ENCODE data around the gene ZRANB2. TPM values are rescaled to one million over a fixed set of nuclear protein-coding genes. Genes with fewer than 3 reads are reported as not detected.

Gene ZRANB2
- polyA plus RNA-seq, 3 donors from 2014 or later: 17.0 to 53.8 (median 47.2) TPM

GRCh38 chr1:71033136-71033535 lies 47.7 kb downstream of the ZRANB2 start:
- Mint-ChIP-seq H3K9me3 (no peaks in the 10 kb centered on the region), H3K4me3 (no peak overlapping the region), H3K4me1 (no peaks in the 10 kb centered on the region), H3K27me3 (ENCODE audit: low read depth in 3 of 3) (peaks cover 0 to 13% (median 1%) of the 10 kb centered on the region in 3 donors), H3K36me3 (no peaks in the 10 kb centered on the region), H3K27ac (no peak overlapping the region)
- DNase-seq: no peak

DNA sequence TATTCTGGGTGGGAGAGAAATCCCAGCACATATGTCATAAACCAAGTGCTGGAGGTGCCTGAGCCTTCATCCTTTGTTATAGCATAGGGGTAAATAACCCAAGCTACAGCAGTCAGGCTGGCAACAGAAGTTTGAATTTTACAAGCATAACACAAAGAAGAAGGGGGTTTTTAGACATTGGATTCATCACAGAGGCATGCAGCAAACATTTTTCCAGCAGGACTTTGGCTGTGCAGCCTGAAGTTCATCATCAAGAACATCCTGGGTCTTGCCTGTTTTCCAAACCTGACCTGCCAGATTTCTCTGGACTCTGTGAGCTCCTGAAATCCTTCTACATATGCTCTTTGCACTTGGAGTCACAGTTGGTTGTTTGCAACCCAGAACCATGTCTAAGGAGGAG lies 49.4 kb downstream of the ZRANB2 start:
- Mint-ChIP-seq H3K27me3 (ENCODE audit: low read depth in 3 of 3) (peaks cover 1 to 13% (median 2%) of the 10 kb centered on the region in 3 donors), H3K27ac (no peak overlapping the region), H3K36me3 (no peaks in the 10 kb centered on the region), H3K4me1 (no peaks in the 10 kb centered on the region), H3K9me3 (no peaks in the 10 kb centered on the region), H3K4me3 (no peak overlapping the region)
- no peak for DNase-seq

- Mint-ChIP-seq H3K27me3 (ENCODE audit: low read depth in 3 of 3) (peaks cover 1 to 10% (median 2%) of the 10 kb centered on the region in 3 donors), H3K27ac (no peak overlapping the region), H3K36me3 (no peaks in the 10 kb centered on the region), H3K4me3 (no peak overlapping the region), H3K4me1 (no peaks in the 10 kb centered on the region), H3K9me3 (no peaks in the 10 kb centered on the region)
- no peak for DNase-seq
These were observed 50.8 kb downstream of the ZRANB2 start for GRCh38 chr1:71030026-71030425.

DNA sequence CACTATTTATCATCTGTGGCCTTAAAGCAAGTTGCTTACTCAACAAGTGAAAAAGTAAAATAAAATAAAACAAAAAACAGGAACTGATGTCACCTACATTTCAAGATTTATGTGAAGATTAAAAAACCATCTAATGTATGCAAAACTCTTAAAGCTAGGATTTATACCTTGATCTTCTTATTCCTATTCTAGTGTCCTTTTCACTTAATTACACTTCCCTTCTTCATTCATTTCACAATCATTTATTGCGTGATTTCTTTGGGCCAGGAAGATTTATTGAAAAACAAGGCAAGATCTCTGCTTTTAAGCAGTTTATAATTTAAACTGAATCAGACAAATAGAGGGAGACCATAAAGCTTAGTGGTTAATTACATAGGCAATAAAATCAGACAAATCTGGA lies 51.9 kb downstream of the ZRANB2 start:
- DNase-seq: no peak

GRCh38 chr1:71027991-71028390 lies 52.8 kb downstream of the ZRANB2 start:
- DNase-seq: no peak
- Mint-ChIP-seq H3K27ac (no peak overlapping the region), H3K4me3 (no peak overlapping the region), H3K4me1 (no peaks in the 10 kb centered on the region), H3K9me3 (no peaks in the 10 kb centered on the region), H3K27me3 (ENCODE audit: low read depth in 3 of 3) (peaks cover 1 to 10% (median 4%) of the 10 kb centered on the region in 3 donors), H3K36me3 (no peaks in the 10 kb centered on the region)

More for the DNA sequence above, 51.9 kb downstream of the ZRANB2 start:
- H3K27ac Mint-ChIP-seq: no peak overlapping the region
- no peaks in the 10 kb centered on the region for H3K36me3 Mint-ChIP-seq
- no peak overlapping the region for H3K4me3 Mint-ChIP-seq
- H3K4me1 Mint-ChIP-seq: no peaks in the 10 kb centered on the region
- H3K27me3 Mint-ChIP-seq (ENCODE audit: low read depth in 3 of 3): peaks cover 1 to 10% (median 4%) of the 10 kb centered on the region in 3 donors
- H3K9me3 Mint-ChIP-seq: no peaks in the 10 kb centered on the region

GRCh38 chr1:71026093-71026492 lies 54.7 kb downstream of the ZRANB2 start:
- Mint-ChIP-seq H3K4me1 (no peaks in the 10 kb centered on the region), H3K27ac (no peak overlapping the region), H3K4me3 (no peak overlapping the region), H3K9me3 (no peaks in the 10 kb centered on the region), H3K36me3 (no peaks in the 10 kb centered on the region), H3K27me3 (ENCODE audit: low read depth in 3 of 3) (peaks cover 1 to 8% (median 4%) of the 10 kb centered on the region in 3 donors)
- no peak for DNase-seq

- H3K27ac Mint-ChIP-seq: no peak overlapping the region
- no peak overlapping the region for H3K4me3 Mint-ChIP-seq
- peaks cover 1 to 6% (median 4%) of the 10 kb centered on the region in 3 donors for H3K27me3 Mint-ChIP-seq (ENCODE audit: low read depth in 3 of 3)
- H3K4me1 Mint-ChIP-seq: no peaks in the 10 kb centered on the region
- DNase-seq: no peak
- H3K9me3 Mint-ChIP-seq: no peaks in the 10 kb centered on the region
- H3K36me3 Mint-ChIP-seq: no peaks in the 10 kb centered on the region
These were observed 57.3 kb downstream of the ZRANB2 start for GRCh38 chr1:71023515-71023914.

DNA sequence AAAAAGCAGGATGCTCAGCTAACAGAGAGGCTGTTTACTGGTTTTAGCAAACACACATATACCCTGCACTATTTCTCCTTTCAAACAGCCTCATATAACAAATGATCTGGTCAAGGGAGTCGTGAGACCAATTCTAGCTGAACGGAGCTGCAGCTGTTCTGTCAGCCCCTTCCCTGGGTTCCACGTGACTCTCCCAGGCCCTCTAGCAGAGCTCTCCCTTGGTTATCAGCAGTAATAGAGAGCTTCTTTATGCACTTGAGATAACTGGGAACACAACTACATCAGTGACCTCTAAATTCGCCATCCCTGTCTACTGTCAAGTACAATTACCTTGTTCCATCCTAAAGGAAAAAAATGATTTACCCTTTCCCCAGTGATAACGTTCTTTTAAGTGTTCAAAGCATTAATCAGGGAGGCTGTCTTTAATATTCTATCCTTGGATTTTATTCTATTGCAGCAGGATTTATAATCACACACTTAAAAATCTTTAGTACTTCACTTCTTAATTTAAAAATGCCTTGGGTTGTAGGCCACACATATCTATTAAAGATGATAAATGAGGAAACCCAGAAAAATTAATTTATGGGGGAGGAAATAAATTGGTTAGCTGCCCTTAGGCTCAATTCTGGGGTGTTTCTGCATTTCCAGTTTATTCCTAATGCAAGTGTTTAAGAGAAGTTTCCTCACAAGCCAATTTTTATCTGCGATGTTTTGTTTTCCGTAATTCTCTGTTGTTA lies 61.4 kb downstream of the ZRANB2 start:
- no peak for DNase-seq
- Mint-ChIP-seq H3K4me1 (no peaks in the 10 kb centered on the region), H3K27me3 (ENCODE audit: low read depth in 3 of 3) (peaks cover 0 to 8% (median 2%) of the 10 kb centered on the region in 3 donors)

DNA sequence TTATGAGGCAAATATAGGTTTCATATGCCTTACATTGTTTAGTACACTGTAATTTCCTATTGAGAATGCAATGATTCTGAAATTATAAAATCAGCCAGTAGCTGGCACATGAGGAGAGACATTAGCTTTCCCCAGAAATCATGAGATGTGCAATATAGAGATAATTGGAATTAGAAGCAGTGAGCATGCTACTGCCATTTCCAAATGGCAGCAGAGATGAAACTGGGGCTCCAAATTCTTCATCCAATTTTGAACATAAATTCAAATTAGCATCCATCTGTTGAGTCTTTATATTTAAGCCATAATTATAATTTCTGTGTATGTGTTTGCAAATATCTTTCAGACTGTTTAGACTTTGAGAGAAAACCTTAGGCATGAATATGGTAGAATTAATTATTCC lies 62.0 kb downstream of the ZRANB2 start:
- H3K4me3 Mint-ChIP-seq: no peak overlapping the region
- peaks cover 0 to 8% (median 0%) of the 10 kb centered on the region in 3 donors for H3K27me3 Mint-ChIP-seq (ENCODE audit: low read depth in 3 of 3)
- no peak overlapping the region for H3K27ac Mint-ChIP-seq
- no peaks in the 10 kb centered on the region for H3K36me3 Mint-ChIP-seq
- H3K4me1 Mint-ChIP-seq: no peaks in the 10 kb centered on the region
- H3K9me3 Mint-ChIP-seq: peaks cover 0 to 2% (median 0%) of the 10 kb centered on the region in 6 donors
- DNase-seq: no peak

More for the DNA sequence above, 61.4 kb downstream of the ZRANB2 start:
- H3K4me3 Mint-ChIP-seq: no peak overlapping the region
- H3K27ac Mint-ChIP-seq: no peak overlapping the region
- H3K36me3 Mint-ChIP-seq: no peaks in the 10 kb centered on the region
- H3K9me3 Mint-ChIP-seq: peaks cover 0 to 2% (median 0%) of the 10 kb centered on the region in 6 donors

- Mint-ChIP-seq H3K27me3 (ENCODE audit: low read depth in 3 of 3) (peaks cover 0 to 8% (median 2%) of the 10 kb centered on the region in 3 donors), H3K9me3 (peaks cover 0 to 2% (median 0%) of the 10 kb centered on the region in 6 donors), H3K4me3 (no peak overlapping the region), H3K27ac (no peak overlapping the region), H3K36me3 (no peaks in the 10 kb centered on the region), H3K4me1 (no peaks in the 10 kb centered on the region)
- DNase-seq: no peak
These were observed 65.1 kb downstream of the ZRANB2 start for GRCh38 chr1:71015745-71016144.

DNA sequence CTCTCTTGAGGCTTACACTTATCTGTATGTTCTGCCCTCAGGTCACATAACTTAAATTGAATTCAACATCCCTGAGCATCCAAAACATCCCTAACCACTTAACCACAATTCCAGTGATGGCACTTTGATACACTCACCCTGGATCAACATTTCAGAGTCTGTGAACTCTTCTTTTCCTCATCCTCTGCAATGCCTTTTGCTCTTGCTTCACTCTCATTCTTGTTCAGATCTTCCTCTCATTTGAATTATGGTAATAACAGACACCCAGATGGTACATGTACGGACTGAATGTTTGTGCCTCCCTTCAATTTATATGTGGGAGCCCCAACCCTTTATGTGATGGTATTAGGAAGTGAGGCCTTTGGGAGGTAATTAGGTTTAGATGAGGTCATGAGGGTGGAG lies 66.7 kb downstream of the ZRANB2 start:
- H3K9me3 Mint-ChIP-seq: peaks cover 0 to 2% (median 0%) of the 10 kb centered on the region in 6 donors
- no peak overlapping the region for H3K27ac Mint-ChIP-seq
- no peak overlapping the region for H3K4me3 Mint-ChIP-seq
- H3K4me1 Mint-ChIP-seq: no peaks in the 10 kb centered on the region
- no peaks in the 10 kb centered on the region for H3K36me3 Mint-ChIP-seq
- no peak for DNase-seq
- peaks cover 0 to 4% (median 2%) of the 10 kb centered on the region in 3 donors for H3K27me3 Mint-ChIP-seq (ENCODE audit: low read depth in 3 of 3)

Other genes with a start within 250 kb of the ZRANB2 start
- gene PTGER3, start 33.2 kb downstream of the ZRANB2 start, polyA plus RNA-seq: not detected

Data from immature natural killer cell (primary cell).